ENCODE data around the gene IBA57. TPM values are rescaled to one million over a fixed set of nuclear protein-coding genes. Genes with fewer than 3 reads are reported as not detected.
"Not testable (repeated sequence)": the region's sequence is repeated elsewhere in the genome, so short reads cannot be mapped to it uniquely, and the experiment has no call there.

IBA57 gene
- total RNA-seq, 1 donor, result 4.3 TPM

DNA sequence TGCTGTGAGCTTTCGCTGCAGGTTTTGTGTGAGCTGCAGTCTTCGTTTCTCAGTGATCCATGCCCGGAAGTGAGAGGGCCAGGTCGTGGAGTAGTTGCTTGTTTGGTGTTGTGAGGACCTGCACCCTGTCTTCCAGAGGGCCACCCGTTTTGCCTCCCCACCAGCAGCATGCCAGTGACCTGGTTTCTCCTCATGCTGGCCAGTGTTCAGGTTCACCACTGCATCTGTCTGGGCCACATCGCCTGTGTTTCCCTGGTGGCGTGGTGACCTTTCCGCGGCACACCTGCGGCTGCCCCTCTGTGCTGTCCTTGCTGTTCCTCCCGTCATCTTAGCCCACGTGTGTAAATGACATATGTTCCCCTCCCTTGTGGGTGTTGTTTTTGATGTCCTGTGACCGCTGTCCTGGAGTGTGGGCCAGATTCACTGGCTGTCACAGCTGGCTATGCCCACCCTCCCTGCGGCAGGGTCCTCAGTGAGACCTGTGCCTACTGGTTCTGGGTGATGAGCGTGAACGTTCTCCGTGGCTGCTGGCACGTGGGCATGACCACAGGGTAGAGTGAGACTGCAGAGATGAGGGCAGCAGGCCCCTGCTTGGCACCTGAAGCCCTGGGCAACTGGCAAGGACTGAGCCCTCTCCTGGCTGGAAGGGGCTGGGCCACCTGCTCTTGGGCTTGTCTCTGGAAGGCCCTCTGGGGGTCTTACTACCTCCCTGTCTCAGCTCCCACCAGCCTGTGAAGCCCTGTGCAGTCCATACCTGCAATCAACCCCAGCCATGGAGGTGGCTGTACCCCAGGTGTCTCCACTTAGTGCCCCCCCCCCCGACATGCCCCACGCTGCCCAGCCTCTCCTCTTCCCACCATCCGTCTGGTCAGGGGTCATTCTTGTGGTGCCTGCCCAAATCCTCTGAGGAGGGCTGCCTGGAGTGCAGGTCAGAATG, 7.3 kb downstream of the IBA57 start:
- no peak overlapping the region for H3K4me3 ChIP-seq (ENCODE audit: low read depth, low read length)
- TF ChIP-seq, protein P1, sequence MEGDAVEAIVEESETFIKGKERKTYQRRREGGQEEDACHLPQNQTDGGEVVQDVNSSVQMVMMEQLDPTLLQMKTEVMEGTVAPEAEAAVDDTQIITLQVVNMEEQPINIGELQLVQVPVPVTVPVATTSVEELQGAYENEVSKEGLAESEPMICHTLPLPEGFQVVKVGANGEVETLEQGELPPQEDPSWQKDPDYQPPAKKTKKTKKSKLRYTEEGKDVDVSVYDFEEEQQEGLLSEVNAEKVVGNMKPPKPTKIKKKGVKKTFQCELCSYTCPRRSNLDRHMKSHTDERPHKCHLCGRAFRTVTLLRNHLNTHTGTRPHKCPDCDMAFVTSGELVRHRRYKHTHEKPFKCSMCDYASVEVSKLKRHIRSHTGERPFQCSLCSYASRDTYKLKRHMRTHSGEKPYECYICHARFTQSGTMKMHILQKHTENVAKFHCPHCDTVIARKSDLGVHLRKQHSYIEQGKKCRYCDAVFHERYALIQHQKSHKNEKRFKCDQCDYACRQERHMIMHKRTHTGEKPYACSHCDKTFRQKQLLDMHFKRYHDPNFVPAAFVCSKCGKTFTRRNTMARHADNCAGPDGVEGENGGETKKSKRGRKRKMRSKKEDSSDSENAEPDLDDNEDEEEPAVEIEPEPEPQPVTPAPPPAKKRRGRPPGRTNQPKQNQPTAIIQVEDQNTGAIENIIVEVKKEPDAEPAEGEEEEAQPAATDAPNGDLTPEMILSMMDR (IDR thresholded peaks at IDR 0.05; ENCODE audit: insufficient read depth, low read depth, low read length), result no peak
- DNase-seq (ENCODE audit: low read depth), result no peak

DNA sequence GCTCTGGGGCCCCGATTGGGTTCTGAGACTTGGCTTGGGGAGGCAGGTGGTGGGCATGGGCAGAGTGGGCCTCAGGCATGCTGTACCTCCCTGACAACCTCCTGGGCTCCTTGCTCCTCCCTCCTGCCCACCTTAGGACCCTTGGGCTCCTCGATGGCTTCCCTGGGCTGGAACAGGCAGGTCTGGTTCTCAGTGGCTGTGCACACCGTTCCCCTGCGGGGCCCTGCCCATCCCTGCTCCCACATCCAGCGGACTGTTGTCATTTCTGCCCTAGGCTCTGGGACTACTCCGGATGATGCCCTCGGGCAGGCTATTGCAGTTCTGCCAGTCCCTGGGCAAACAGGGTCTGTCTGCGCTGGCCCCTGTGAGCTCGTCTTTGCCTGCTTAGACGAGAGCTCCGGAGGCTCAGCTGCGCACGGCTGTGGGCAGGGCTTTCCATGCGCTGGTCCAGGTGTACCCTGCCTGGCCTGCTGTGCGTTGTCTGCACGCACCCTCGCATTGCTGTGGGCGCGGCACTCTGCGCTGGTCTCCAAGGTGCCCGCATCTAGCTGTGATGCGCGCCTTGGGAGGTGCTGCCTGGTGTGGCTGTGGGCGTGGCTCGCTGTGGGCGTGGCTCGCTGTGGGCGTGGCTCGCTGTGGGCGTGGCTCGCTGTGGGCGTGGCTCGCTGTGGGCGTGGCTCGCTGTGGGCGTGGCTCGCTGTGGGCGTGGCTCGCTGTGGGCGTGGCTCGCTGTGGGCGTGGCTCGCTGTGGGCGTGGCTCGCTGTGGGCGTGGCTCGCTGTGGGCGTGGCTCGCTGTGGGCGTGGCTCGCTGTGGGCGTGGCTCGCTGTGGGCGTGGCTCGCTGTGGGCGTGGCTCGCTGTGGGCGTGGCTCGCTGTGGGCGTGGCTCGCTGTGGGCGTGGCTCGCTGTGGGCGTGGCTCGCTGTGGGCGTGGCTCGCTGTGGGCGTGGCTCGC, 8.2 kb downstream of the IBA57 start:
- peak; percentile 20 for DNase-seq (ENCODE audit: low read depth)
- not testable (repeated sequence) for H3K4me3 ChIP-seq (ENCODE audit: low read depth, low read length)

DNA sequence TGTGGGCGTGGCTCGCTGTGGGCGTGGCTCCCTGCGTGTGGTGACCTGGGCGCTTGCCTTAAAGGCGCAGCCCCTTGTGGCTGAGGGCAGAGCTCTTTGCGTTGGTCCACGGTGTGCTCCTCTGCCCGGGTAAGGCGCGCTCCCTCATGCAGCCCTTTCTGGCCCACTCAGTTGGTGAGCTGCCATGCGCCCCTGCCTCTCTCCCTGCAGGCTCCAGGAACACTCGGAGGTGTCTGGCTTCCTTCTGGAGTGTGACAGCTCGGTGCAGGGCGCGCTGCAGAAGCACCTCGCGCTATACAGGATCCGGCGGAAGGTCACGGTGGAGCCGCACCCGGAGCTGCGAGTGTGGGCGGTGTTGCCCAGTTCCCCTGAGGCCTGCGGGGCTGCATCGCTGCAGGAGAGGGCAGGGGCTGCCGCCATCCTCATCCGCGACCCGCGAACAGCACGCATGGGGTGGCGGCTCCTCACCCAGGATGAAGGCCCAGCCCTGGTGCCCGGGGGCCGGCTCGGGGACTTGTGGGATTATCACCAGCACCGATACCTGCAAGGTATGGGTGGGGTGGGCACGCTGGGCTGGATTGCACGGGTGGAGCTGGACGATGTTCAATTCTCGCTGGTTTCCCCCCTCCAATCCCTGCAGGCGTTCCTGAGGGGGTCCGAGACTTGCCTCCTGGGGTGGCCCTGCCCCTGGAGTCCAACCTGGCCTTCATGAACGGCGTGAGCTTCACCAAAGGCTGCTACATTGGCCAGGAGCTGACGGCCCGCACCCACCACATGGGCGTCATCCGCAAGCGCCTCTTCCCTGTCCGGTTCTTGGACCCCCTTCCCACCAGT, 9.1 kb downstream of the IBA57 start:
- TF ChIP-seq, protein P1 (IDR thresholded peaks at IDR 0.05; ENCODE audit: insufficient read depth, low read depth, low read length), result no peak
- H3K4me3 ChIP-seq (ENCODE audit: low read depth, low read length), result no peak overlapping the region
- DNase-seq (ENCODE audit: low read depth), result peak; percentile 25

DNA sequence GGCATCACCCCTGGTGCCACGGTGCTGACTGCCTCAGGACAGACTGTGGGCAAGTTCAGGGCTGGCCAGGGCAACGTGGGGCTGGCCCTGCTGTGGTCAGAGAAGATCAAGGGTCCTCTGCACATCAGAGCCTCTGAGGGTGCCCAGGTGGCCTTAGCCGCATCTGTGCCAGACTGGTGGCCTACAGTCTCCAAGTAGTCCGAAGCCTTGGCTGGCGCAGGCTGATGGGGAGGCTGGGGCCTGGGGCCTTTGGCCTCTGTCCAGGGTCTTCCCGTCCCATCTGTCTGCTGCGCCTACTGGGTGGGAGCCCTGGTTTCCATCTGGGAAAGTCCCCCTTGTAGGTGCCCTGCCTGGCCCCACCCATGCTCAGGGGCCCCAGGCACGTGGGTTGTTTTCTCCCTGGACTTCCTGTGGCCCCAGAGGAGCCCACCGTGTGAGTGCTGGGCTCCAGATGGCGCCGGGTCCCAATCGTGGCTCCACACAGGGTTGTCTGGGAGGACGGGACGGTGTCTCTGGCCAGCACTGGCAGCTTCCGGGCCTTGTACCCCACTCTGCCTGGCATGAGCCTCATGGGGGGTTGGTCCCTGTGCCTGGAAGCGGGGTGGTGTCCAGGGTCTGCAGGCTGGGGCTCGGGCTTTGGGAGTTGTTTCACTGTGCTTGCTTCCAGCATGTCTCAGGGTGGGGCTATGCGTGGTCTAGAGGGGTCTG, 9.9 kb downstream of the IBA57 start:
- TF ChIP-seq, protein P1 (IDR thresholded peaks at IDR 0.05; ENCODE audit: insufficient read depth, low read depth, low read length), result no peak
- DNase-seq (ENCODE audit: low read depth), result no peak
- H3K4me3 ChIP-seq (ENCODE audit: low read depth, low read length), result no peak overlapping the region

DNA sequence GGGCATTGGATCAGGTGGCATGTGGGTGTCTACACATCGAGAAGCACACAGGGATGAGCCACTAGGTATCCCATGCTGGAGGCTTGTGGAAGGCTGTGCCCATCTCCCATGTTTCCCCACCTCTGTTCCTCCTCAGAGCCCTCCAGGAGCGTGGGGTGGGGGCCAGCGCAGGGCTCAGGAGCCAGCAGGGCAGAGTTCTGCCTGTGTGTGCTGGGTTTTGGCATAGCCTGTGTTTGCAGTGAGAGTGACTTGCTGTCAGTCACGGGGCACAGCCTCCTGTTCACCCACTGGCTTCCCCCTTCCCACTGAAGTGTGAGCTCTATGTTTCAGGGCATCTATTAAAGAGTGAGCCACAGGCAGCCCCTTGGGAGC, 10.4 kb downstream of the IBA57 start:
- no peak overlapping the region for H3K4me3 ChIP-seq (ENCODE audit: low read depth, low read length)
- TF ChIP-seq, protein P1 (IDR thresholded peaks at IDR 0.05; ENCODE audit: insufficient read depth, low read depth, low read length), result no peak
- no peak for DNase-seq (ENCODE audit: low read depth)

DNA sequence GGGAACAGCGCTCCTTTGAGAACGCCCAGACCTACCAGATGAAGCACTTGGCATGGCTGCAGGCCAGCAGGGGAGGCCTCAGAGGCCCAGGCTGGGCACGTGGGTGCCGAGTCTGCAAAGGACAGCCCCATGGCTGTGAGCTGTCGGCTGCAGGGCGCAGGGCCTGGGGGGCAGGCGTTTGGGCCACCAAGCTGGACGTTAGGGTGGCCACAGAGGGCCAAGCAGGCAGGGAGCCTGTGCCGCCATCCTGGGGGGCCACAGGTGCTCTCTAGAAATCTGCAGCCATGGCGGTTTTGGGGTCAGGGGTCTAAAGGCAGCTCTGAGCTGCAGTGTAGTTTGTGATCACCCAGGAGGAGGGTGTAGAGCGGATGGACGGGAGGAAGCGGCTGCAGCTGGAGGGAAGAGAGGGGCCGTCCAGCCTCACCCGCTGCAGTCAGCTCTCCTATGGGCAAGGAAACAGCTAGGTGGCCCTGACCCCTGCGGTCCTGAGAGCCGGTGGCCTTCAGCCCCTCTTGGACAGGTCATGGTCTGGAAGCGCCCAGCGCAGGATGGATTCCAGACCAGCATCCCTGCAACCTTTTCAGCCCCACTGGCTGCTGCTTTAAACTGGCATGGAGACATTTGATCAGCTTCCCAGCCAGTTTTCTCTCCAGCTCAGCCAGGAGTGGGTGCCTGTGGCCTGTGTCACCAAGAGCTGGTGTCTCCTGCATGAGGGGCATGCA, 11.0 kb downstream of the IBA57 start:
- TF ChIP-seq, protein P1 (IDR thresholded peaks at IDR 0.05; ENCODE audit: insufficient read depth, low read depth, low read length), result no peak
- no peak for DNase-seq (ENCODE audit: low read depth)
- H3K4me3 ChIP-seq (ENCODE audit: low read depth, low read length), result no peak overlapping the region
